Activated CD4-positive, alpha-beta T cell treated with anti-CD3 and anti-CD28 coated beads for 1 hour (primary cell): ENCODE data around the gene TUBE1.
A peak's percentile ranks its signal among the peaks of the same experiment; 100 is the strongest.
"Not testable (repeated sequence)": the region's sequence is repeated elsewhere in the genome, so short reads cannot be mapped to it uniquely, and the experiment has no call there.

Source experiments
- DNase-seq: peaks from one replicate; pipeline ENCODE4 v3.0.0-alpha.2; 2020

TUBE1 gene

DNA sequence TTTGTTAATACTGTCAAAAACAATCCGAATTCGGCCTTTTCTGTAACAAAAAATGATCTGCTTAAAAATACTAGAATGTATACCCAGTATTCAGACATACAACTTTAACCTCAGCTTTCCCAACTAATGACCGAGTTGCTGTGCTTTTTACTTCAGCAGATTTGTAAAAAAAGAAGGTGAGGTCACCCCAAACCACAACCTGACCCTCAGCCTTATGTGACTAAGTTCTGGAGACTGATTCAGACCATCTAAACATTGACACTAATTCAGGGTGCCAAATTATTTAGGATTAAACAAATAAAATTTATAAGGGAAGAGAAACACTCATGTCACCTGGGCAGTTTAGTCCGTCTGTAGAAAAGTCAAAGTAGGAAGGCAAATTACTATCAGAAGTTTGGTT, 25.7 kb downstream of the TUBE1 start:
- no peak for DNase-seq

DNA sequence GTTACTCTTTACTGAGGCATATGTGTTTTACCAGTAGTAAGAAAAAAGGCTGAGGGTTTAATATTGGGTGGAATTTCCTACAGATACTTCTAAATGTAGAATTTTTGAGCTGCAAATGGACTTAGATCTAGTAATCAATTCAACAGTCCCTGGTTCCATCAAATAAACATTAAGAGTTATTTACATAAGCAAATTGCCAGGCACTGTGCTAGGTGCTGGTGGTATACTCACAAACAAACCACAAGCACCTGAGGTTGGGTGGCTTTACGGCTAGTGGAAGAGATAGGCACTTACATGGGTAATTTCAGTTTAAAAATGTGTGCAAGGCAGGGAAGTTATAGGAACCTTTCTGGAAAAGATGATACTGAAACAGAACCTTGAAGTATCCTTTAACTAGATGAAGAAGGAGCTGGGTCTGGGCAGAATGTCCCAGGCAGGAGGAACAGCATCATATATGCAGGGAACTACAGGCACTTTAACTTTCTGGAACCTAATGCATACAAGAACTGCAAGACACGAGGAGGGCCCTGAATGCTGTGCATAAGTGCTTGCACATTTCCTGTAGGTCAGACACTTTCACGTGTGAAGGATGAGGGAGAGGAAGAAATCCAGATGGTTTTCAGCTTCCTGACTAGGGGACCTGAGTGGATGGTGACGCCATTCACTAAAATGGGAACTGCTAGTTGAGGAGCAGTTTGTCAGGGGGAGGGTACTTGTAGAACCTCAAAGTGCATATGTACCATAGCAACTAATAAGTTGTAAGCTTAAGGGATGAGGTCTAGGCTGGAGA, 28.8 kb downstream of the TUBE1 start:
- DNase-seq = no peak

DNA sequence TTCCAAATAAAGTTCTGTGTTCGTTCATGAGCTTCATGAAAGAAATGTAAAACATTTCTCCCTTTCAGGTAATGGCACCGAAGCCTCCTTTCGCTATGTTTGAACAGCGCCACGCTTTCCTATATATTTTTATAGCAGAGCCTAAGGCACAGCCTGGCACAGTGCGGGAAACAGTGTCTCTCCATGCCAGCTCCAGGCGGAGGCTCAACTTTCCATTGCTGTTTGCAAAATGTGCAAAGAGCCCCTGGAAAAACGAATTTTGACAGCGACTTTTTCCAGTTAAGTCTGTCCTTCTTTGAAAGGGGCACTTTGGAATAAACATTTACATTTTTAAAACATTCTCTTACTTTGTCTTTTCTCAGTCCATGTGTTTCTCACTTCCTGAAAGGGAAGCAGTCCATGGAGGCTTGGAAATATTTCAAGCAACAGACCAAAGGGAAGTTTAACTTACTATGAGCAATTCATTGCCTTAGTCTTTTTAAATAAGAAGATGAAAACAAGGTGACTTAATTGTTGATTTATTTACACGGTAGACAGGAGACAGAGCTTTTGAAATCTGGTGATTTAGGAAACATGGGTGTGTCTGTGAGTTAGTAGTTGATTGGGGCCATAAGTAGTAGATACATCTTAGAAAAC, 32.6 kb downstream of the TUBE1 start:
- DNase-seq = no peak

DNA sequence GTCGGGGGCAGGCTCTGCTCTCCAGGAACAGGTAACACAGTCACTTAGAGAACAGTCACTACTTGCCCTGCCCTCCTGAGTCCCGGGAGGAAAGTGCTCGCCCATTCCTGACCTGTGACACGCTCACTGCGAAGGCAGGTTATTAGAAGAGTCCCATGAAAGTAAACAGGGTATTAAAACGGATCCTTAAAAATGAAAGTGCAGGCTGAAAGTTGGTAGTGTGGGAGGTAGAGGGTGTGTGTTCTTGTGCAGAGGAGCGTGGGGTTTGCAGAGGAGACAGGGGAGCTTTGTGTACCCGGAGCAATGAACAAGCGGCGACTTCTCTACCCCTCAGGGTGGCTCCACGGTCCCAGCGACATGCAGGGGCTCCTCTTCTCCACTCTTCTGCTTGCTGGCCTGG, 33.3 kb downstream of the TUBE1 start, which contains the start of gene CCN6:
Gene CCN6 (plus strand): TSS at position 104 of the 400 bp plus-strand sequence. CDS start 254 bp downstream, at position 358.
- no peak for DNase-seq

DNA sequence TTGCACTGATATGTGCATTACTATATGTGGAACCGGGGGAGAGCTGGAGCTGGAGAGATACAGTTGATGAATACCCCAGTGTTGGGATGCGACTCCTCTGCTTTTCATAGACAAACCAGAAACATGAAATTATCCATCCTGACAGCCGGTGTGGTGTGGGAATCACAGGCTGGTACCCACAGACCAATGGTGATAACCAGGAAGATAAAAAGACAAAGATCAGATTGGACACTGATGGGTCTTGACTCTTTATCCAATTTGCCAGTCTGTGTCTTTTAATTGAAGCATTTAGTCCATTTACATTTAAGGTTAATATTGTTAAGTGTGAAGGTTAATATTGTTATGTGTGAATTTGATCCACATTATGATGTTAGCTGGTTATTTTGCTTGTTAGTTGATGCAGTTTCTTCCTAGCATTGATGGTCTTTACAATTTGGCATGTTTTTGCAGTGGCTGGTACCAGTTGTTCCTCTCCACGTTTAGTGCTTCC, 36.0 kb downstream of the TUBE1 start:
- not testable (repeated sequence) for DNase-seq

DNA sequence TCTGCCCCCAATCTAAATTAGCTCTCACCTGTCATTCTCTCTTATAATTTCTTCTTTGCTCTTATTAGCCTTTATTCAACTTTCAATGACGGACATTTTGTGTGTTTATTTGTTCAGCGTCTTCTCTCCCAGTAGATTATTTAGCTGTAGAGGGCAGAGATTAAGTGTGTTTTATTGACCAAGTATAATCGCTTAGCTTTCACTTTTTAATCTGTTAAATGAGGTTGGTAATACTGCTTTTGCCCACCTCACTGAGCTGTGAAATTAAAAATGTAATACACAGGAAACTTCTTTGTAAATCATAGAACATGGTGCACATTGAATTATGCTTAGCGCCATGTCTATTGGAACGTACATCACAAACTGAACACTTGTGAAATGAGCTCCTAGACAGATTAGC, 36.9 kb downstream of the TUBE1 start:
- DNase-seq = no peak

DNA sequence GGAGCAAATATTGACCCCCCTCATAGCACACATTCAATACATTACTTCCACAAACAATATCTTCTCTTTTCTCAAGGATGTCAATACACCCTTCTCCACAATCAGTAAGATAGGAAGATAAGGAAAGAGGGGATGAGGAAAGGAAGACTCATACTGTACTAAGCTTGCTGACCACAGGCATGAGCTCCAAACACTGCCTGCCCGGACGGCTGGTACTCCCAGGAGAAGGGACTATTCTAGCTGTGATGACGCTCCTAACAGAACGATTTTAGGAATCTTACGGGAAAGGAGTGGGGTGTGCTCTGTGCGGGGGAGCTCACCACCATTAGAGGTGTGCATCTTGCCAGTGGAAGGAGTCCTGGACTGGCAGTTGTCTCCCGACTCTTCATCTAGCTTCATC, 37.3 kb downstream of the TUBE1 start:
- DNase-seq = no peak

DNA sequence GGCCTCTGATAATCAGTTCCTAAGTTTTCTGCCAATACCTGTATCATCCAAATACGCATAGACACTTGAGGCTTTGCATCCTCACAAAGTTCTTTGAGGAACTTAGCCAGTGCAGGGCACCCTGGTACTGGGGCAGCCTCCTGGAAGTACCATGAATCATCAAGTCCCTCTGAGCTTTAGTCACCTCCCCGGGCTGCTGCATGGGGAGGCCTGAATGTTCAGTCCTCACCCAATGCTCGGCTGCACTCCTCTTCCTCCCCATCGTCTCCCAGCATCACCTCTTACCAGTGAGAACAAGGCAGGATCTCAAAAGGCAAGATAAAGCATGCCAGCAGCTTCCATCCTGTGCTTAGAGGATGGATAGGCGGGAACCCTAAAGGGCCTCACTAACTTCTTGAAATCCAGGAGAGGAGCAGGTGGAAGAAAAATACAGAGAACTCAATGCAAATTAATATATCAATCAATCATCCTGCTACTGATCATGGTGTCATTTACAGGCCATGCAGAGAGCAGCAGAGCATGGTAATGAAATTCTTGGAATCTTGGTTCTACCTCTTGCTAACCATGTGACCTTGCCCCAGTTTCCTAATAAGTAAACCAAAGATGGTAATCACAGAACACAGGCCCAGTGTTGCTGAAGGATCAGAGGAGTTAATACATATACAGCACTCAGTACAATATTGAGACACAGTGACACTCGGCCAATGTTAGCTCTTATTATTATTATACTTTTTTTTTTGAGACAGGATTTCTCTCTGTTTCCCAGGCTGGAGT, 38.1 kb downstream of the TUBE1 start:
- no peak for DNase-seq

DNA sequence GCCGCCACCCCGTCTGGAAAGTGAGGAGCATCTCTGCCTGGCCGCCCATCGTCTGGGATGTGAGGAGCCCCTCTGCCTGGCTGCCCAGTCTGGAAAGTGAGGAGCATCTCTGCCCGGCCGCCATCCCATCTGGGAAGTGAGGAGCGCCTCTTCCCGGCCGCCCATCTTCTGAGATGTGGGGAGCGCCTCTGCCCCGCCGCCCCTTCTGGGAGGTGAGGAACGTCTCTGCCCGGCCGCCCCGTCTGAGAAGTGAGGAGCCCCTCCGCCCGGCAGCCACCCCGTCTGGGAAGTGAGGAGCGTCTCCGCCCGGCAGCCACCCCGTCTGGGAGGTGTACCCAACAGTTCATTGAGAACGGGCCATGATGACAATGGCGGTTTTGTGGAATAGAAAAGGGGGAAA, 39.8 kb downstream of the TUBE1 start:
- DNase-seq = not testable (repeated sequence)

DNA sequence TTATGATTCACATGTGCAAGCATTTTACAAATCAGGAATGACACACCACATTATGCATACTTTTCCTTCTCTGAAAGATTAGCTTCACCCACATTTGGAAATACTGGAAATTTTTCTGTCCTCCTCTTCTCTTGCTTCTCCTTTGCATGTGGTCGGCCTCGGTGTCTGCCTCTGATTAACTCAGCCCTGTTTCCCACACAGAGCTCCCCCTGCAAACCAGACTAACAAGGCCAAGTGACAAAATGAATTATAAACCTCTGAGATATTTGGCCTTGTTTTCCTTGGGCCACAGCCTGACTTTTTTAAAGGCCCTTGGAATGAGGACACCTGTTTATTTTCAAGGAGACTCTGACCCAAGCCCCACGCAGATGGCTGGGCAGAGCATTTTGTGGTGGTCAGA, 42.4 kb downstream of the TUBE1 start:
- DNase-seq = no peak

DNA sequence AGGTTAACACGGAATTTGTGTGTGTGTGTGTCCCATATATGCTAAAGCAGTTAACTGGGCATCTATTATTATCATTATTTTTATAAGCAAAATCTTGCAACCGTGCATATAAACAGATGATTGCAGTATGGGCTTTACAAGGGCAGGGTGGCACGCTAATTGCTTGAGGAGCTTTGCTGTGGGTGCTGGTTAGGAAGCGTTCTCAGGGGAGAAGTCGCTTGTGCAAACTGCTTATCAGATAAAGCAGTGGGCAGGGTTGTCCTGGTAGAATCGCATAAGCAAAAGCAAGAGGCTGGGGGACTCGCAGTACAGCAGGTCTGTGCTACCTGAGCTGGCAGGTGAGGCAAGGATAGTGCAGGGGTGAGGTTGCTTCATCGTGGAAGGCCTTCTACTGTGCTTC, 43.1 kb downstream of the TUBE1 start:
- DNase-seq = no peak

DNA sequence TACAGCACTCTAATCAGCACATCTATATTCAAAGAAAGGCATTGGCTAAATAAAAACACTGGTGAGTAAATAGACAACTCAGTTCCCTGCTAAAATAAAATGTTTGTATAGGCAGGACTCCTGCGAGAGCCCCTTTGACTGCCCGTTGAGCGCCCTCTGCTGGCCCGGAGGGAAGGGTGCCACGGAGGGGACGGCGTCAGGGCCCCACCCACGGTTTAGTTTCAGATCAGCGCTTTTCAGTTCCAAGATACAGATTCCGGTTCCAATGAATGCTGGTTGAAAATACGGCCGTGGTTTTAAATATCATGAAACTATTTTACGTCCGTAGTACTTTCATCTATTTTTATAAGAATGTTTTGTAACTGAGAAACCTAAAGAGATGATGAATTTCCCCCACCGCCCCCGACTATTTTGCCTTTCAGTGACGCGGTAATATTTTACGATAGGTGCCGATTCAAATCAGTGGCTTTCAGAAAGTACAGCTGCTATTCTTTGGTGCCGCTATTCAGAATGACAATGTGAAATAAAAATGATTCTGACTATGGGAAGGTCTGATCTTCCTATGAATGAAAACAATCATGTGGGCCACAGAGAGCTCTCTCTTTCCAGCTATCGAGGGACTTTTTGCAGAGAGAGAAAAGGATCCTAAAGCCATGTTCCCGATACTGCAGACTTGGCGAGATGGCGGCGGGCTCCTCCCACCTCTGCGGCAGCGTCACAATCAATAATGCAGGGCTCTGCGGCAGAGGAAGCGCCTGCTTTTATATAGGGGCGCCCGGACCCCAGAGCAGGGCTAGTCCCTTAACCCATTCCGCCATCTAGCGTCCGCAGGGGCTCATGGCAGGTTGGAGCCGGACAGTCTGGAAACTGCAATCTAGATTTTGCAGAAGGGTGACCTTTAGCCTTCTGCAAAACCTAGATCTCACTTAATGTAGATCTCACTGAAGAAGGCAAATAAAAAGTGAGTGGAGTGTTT, 44.0 kb downstream of the TUBE1 start:
- DNase-seq = peak; percentile 86

DNA sequence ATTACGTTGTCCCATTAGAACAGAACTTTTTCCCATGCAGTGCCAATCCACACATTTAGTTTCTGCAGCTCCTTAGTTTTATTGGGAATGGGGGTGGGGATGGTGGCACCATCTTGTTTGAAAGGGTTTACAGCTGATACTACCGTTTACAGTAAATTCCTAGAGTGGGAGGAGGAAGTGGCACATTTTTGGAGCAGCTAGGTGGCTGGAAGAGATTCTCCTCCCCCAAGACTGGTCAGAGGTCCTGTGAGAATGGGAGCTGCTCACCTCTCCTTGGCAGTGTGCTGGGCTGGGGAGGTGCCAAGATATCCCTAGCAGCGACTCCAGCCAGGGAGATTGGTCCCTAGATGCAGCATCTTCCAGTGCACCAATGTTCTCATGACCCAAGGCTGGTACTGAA, 45.7 kb downstream of the TUBE1 start:
- no peak for DNase-seq

DNA sequence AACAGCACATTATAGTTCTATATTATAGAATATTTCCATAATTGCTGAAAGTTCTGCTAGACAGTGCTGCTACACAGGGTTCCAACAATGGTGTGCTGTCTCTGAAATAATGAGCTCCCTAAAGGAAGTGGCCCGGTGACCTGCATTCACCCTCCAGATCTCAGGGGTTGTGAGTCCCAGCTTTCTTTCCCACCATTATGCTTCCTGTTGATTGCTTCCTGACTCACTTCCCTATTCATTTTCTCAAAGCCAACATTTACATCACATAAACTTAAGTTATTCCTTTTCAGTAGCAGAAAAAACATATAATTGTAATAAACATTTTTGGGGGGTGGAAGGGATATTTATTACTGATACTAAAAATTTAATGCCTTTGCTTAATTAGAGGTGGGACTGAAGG, 46.3 kb downstream of the TUBE1 start:
- DNase-seq = no peak

DNA sequence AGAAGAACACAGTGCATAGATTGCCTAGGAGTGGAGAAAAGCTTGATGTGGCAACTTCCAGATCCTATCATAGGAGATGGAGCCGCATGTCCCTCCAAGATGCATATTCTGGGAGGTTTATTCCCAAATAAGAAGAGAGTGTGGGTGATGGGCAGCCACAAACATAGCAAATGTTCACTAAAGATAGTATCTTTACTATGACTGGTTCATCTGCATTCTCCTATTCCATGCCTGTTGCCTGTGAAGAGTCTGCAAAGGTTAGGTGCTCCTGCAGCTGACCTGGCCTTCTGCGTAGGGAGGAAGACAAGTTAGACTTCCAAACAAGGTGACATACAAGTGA, 47.9 kb downstream of the TUBE1 start:
- no peak for DNase-seq

DNA sequence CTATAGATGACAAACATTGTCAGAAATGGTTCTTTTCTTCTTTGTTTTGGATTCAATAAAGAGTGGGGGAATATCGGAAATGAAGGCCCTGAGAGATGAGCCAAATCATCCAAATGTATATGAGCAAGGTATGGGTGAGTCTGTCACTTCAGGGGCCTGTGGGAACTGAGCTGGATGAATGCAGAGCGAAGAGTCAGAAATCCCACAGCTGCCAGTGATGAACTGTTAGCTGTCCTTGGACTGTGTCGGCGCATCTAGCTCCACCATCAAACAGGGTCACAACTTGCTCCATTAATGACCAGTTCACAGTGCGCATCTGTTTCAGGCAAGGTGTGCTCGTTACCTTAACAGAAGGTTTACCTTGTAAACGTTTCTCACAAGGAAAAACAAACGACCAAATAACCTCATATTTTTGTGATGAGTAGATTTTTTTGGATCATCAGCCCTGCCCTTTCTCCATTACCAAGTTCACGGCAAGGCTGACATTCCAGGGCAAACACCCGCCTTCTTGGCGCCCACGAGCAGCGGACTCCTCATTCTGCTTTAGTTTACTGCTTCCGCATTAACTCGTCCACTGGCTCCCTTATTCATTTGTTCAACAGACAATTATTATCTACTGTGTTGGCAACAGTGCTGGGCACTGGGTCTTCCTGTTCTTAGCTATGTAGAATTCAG, 48.4 kb downstream of the TUBE1 start:
- DNase-seq = no peak

DNA sequence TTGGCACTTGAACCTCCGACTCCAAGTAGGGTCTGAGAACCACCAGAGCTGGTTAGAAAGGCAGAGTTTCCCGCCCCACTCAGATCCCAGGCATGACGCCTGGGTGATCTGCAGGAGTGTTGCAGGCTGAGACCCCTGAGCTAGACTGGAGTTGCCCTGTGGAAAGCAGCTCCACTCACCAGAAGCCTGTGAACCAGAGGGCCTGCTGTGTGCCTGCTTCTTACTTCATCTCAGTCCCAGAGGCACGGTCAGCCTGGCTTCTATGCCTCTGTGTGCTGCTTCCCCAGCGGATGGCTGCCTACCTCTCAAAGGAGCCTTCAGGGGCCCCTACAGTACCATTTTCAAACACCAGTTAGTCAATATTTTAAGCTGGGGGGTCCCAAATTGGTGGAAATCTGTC, 49.0 kb downstream of the TUBE1 start:
- no peak for DNase-seq

DNA sequence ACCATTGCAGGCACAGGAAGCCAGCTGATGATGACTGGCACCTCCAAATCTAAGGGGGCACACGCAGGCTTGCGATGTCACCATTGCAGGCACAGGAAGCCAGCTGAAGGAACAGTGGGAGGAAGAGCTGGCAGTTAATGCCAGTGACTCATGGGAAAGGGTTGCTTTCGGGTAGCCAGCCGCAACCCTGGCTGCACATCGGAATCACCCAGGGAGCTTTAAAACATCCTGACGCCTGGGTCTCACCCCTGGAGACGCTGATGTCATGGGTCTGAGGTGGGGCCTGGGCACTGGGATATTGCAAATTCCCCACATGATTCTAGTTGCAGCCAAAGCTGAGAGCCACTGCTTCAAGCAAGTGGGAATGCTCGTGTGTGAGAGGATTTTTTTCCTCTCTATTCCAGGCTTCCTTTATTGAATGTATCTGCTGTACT, 49.5 kb downstream of the TUBE1 start:
- DNase-seq = no peak

DNA sequence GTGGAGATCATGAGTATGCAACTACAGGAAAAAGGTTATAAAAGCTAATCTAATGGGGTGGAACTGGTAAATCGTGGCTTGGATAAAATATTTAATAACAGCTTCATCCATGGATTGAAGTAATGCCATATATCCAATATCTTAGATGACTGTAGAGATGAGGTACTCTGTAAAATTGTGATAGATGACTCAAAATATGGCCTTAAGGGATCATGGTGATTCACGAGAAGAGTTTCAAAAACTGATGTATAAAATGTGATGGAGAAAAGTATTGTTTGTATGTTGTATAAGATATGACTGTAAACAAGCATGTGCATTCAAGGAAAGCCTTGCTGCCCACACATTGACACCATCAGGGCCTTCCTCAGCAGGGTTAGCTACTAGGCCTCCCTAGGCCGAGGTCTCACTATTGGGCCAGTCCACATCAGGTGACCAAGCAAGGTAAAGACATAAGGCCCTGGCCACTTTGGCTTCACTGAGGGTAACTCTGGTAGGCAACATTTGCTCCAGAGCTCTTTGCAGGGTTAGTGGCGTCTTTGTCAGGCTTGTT, 51.1 kb downstream of the TUBE1 start:
- DNase-seq = no peak

DNA sequence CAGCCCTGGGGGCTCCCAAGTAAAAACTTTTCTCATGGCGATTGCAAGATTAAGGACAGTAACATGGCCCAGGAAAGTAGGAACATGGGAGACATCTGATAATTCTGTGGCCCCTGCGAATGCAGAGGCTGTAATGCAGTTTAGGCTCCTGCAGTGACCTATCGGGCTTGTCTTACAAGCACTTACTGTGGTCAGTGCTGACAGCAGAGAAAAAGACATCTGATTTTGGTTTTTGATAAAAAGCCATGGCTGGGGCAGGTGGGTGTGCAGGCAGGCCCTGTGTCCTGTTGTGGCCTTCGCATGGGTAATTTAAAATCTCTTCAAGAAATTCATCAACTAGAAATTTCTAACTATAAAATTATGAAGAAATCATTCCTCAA, 52.7 kb downstream of the TUBE1 start:
- no peak for DNase-seq

DNA sequence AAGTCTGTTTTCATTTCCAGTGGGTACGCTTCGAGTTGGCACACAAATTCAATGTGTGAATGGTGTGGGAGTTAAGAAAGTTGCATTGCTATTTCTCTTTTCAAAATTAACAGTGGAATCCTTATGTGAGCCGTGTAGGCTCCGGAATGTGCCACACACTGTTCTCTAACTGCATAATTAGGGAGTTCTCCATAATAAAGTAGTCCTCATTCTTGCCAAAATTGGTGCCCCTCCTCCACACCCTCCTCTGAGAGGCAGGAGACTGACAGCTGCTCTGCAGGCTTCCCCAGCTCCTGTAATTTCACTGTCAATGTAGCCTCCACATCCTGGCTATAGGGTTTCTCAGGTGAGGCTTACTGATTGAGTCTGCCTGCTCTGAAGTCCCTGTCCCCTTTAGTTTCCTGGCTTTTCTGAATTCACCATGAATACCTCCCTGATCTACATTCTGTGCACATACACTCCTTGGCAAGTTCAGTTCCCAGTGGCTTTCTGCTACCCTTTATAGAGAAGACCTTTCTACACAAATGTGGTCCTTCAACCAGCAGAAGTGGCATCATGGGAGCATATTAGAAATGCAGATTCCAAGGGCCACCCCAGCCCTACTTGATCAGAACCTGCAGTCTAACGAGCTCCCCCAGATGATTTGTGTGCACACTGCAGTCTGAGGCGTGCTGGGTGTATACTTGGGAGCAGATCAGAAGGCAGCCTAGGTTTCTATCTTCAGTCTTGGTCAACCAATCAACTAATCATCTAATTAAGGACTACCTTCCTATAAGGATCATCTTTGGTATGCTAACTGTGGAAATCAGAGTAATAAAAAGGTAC, 53.3 kb downstream of the TUBE1 start:
- no peak for DNase-seq
